SK-N-SH treated with all-trans-retinoic acid at 6 μM for 48 hours (cell line): ENCODE measurements around the gene MYO16.

Source experiments
- ATAC-seq: fragments of 200-7000 bp; cut with Tn5 transposase; 3 replicates; pipeline ENCODE4 v1.9.1; 2020; ENCODE audit warnings: mild to moderate bottlenecking, moderate library complexity
- BACH2 ChIP-seq: fragments of 250-450 bp; sonication (Bioruptor Pico); IDR thresholded peaks from 2 replicates; pipeline ENCODE4 v1.9.0; 2021; ENCODE audit warnings: mild to moderate bottlenecking, borderline replicate concordance
- CSDC2 ChIP-seq: fragments of 250-450 bp; sonication (Bioruptor Pico); IDR thresholded peaks from 2 replicates; pipeline ENCODE4 v1.5.0; 2020; ENCODE audit warnings: mild to moderate bottlenecking, moderate library complexity
- CSRNP3 ChIP-seq: fragments of 250-450 bp; sonication (Bioruptor Pico); IDR thresholded peaks from 2 replicates; pipeline ENCODE4 v1.5.1; 2021; ENCODE audit warnings: mild to moderate bottlenecking, moderate library complexity
- GLIS3 ChIP-seq: fragments of 250-450 bp; sonication (Bioruptor Pico); IDR thresholded peaks from 2 replicates; pipeline ENCODE4 v1.5.0; 2020; ENCODE audit warnings: mild to moderate bottlenecking, moderate library complexity
- ISL1 ChIP-seq: fragments of 250-450 bp; sonication (Bioruptor Pico); IDR thresholded peaks from 2 replicates; pipeline ENCODE4 v2.1.2; 2022; ENCODE audit warnings: mild to moderate bottlenecking, moderate library complexity
- OSR1 ChIP-seq: fragments of 250-450 bp; sonication (Bioruptor Pico); IDR thresholded peaks from 2 replicates; pipeline ENCODE4 v1.8.0; 2022; ENCODE audit warnings: moderate library complexity, mild to moderate bottlenecking, inconsistent platforms
- POU6F1 ChIP-seq: fragments of 250-450 bp; sonication (Bioruptor Pico); IDR thresholded peaks from 2 replicates; pipeline ENCODE4 v1.8.0; 2021; ENCODE audit warnings: low read depth, mild to moderate bottlenecking, moderate library complexity, borderline replicate concordance
- PPARA ChIP-seq: fragments of 250-450 bp; sonication (Bioruptor Pico); IDR thresholded peaks from 2 replicates; pipeline ENCODE4 v1.5.0; 2020; ENCODE audit warnings: mild to moderate bottlenecking, borderline replicate concordance
- RARB ChIP-seq: fragments of 250-450 bp; sonication (Bioruptor Pico); IDR thresholded peaks from 2 replicates; pipeline ENCODE4 v1.8.0; 2021; ENCODE audit warnings: mild to moderate bottlenecking, moderate library complexity
- SNAI2 ChIP-seq: fragments of 250-450 bp; sonication (Bioruptor Pico); IDR thresholded peaks from 2 replicates; pipeline ENCODE4 v1.5.0; 2020; ENCODE audit warnings: mild to moderate bottlenecking, moderate library complexity
- TCF4 ChIP-seq: fragments of 250-450 bp; sonication (Bioruptor Pico); IDR thresholded peaks from 2 replicates; pipeline ENCODE4 v1.8.0; 2021; ENCODE audit warnings: mild to moderate bottlenecking, moderate library complexity, borderline replicate concordance
- TOX ChIP-seq: fragments of 250-450 bp; sonication (Bioruptor Pico); IDR thresholded peaks from 2 replicates; pipeline ENCODE4 v1.8.0; 2021; ENCODE audit warnings: mild to moderate bottlenecking, moderate library complexity, borderline replicate concordance
- ZC3H10 ChIP-seq: fragments of 250-450 bp; sonication (Bioruptor Pico); IDR thresholded peaks from 2 replicates; pipeline ENCODE4 v1.5.1; 2021; ENCODE audit warnings: mild to moderate bottlenecking, moderate library complexity
- ZFP3 ChIP-seq: fragments of 250-450 bp; sonication (Bioruptor Pico); IDR thresholded peaks from 2 replicates; pipeline ENCODE4 v1.5.0; 2020; ENCODE audit warnings: mild to moderate bottlenecking, moderate library complexity
- ZFP30 ChIP-seq: fragments of 450-650 bp; formaldehyde crosslinking; IDR thresholded peaks from 2 replicates; pipeline ENCODE4 v1.5.0; 2022; ENCODE audit warnings: mild to moderate bottlenecking, moderate library complexity
- ZNF565 ChIP-seq: fragments of 450-650 bp; formaldehyde crosslinking; conservative IDR thresholded peaks from 2 replicates; pipeline ENCODE4 v1.5.0; 2020; ENCODE audit warnings: low read depth, mild to moderate bottlenecking, moderate library complexity
- ZNF70 ChIP-seq: fragments of 450-650 bp; formaldehyde crosslinking; IDR thresholded peaks from 2 replicates; pipeline ENCODE4 v1.5.0; 2020; ENCODE audit warnings: mild to moderate bottlenecking, moderate library complexity
- ZNF8 ChIP-seq: fragments of 450-650 bp; formaldehyde crosslinking; IDR thresholded peaks from 2 replicates; pipeline ENCODE4 v1.5.0; 2020; ENCODE audit warnings: mild to moderate bottlenecking, moderate library complexity
- TF ChIP-seq, protein P1 (sequence below): fragments of 250-450 bp; sonication (Bioruptor Pico); IDR thresholded peaks from 2 replicates; pipeline ENCODE4 v1.8.0; 2020; ENCODE audit warnings: mild to moderate bottlenecking, moderate library complexity, borderline replicate concordance
- TF ChIP-seq, protein P2 (sequence below): fragments of 250-450 bp; sonication (Bioruptor Pico); IDR thresholded peaks from 2 replicates; pipeline ENCODE4 v1.5.1; 2020; ENCODE audit warnings: low read depth, mild to moderate bottlenecking, moderate library complexity
- TF ChIP-seq, protein P3 (sequence below): fragments of 250-450 bp; sonication (Bioruptor Pico); IDR thresholded peaks from 2 replicates; pipeline ENCODE4 v1.5.0; 2020; ENCODE audit warnings: mild to moderate bottlenecking, moderate library complexity

MYO16 gene

DNA sequence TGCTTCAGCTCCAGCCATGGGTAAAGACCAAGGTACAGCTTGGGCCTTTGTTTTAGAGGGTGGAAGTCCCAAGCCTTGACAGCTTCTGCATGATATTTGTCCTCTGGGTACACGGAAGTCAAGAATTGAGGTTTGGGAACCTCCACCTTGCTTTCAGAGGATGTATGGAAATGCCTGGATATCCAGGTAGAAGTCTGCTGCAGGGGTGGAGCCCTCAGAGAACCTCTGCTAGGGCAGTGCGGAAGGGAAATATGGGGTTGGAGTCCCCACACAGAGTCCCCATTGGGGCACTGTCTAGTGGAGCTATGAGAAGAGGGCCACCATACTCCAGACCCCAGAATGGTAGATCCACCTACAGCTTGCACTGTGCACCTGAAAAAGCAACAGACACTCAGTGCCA lies 23.0 kb upstream of the MYO16 start:
- ATAC-seq: no peak
- TF ChIP-seq, protein P1, sequence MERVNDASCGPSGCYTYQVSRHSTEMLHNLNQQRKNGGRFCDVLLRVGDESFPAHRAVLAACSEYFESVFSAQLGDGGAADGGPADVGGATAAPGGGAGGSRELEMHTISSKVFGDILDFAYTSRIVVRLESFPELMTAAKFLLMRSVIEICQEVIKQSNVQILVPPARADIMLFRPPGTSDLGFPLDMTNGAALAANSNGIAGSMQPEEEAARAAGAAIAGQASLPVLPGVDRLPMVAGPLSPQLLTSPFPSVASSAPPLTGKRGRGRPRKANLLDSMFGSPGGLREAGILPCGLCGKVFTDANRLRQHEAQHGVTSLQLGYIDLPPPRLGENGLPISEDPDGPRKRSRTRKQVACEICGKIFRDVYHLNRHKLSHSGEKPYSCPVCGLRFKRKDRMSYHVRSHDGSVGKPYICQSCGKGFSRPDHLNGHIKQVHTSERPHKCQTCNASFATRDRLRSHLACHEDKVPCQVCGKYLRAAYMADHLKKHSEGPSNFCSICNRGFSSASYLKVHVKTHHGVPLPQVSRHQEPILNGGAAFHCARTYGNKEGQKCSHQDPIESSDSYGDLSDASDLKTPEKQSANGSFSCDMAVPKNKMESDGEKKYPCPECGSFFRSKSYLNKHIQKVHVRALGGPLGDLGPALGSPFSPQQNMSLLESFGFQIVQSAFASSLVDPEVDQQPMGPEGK (CRISPR knock-in tag): no peak
- TF ChIP-seq CSDC2 (no peak), CSRNP3 (CRISPR knock-in tag) (no peak), GLIS3 (CRISPR knock-in tag) (no peak), OSR1 (CRISPR knock-in tag) (no peak), BACH2 (CRISPR knock-in tag) (no peak), ISL1 (CRISPR knock-in tag) (no peak), ZNF70 (CRISPR knock-in tag) (no peak), POU6F1 (CRISPR knock-in tag) (no peak), SNAI2 (no peak), ZFP30 (CRISPR knock-in tag) (no peak), ZNF8 (no peak), TOX (CRISPR knock-in tag) (no peak)
- TF ChIP-seq, protein P2, sequence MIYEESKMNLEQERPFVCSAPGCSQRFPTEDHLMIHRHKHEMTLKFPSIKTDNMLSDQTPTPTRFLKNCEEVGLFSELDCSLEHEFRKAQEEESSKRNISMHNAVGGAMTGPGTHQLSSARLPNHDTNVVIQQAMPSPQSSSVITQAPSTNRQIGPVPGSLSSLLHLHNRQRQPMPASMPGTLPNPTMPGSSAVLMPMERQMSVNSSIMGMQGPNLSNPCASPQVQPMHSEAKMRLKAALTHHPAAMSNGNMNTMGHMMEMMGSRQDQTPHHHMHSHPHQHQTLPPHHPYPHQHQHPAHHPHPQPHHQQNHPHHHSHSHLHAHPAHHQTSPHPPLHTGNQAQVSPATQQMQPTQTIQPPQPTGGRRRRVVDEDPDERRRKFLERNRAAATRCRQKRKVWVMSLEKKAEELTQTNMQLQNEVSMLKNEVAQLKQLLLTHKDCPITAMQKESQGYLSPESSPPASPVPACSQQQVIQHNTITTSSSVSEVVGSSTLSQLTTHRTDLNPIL (CRISPR knock-in tag): no peak
- TF ChIP-seq, protein P3, sequence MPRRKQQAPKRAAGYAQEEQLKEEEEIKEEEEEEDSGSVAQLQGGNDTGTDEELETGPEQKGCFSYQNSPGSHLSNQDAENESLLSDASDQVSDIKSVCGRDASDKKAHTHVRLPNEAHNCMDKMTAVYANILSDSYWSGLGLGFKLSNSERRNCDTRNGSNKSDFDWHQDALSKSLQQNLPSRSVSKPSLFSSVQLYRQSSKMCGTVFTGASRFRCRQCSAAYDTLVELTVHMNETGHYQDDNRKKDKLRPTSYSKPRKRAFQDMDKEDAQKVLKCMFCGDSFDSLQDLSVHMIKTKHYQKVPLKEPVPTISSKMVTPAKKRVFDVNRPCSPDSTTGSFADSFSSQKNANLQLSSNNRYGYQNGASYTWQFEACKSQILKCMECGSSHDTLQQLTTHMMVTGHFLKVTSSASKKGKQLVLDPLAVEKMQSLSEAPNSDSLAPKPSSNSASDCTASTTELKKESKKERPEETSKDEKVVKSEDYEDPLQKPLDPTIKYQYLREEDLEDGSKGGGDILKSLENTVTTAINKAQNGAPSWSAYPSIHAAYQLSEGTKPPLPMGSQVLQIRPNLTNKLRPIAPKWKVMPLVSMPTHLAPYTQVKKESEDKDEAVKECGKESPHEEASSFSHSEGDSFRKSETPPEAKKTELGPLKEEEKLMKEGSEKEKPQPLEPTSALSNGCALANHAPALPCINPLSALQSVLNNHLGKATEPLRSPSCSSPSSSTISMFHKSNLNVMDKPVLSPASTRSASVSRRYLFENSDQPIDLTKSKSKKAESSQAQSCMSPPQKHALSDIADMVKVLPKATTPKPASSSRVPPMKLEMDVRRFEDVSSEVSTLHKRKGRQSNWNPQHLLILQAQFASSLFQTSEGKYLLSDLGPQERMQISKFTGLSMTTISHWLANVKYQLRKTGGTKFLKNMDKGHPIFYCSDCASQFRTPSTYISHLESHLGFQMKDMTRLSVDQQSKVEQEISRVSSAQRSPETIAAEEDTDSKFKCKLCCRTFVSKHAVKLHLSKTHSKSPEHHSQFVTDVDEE (CRISPR knock-in tag): no peak

DNA sequence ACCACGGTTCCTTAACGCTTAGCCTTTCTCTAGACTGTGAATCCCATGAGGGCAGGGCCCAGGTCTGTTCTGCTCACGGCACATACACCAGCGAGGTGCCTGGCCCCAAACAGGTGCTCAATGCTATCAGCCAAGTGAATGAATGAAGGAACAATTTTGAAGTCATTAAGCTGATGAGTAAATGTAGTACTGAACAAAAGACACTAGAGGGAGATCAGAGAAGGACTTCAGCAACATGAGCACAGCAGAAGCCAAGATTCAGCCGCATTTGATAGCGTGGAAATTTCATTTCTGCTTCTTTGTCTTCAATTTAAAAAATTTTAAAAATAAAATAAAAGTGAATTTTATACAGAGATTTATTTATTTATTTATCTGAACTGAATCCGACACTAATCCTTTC lies 20.1 kb upstream of the MYO16 start:
- TF ChIP-seq SNAI2: no peak
- TF ChIP-seq ZFP3 (CRISPR knock-in tag): no peak
- TF ChIP-seq GLIS3 (CRISPR knock-in tag): no peak
- TF ChIP-seq ZC3H10 (CRISPR knock-in tag): no peak
- no peak for TF ChIP-seq TCF4
- no peak for TF ChIP-seq PPARA
- TF ChIP-seq ISL1 (CRISPR knock-in tag): no peak
- TF ChIP-seq, protein P2 (CRISPR knock-in tag): no peak
- TF ChIP-seq ZFP30 (CRISPR knock-in tag): no peak
- no peak for ATAC-seq

- no peak for ATAC-seq
- TF ChIP-seq RARB (CRISPR knock-in tag) (no peak), ZFP3 (CRISPR knock-in tag) (no peak), TOX (CRISPR knock-in tag) (no peak), OSR1 (CRISPR knock-in tag) (no peak), ZNF565 (CRISPR knock-in tag) (no peak), CSRNP3 (CRISPR knock-in tag) (no peak), ZC3H10 (CRISPR knock-in tag) (no peak)
- TF ChIP-seq, protein P1 (CRISPR knock-in tag): no peak
Measured at GRCh38 chr13:108610507-108610906, 18.9 kb upstream of the MYO16 start.
